Mucosa of stomach (tissue), 1 donor: Measurements from ENCODE around the gene MRPL18.

Experiments used
- H3K27me3 ChIP-seq: one replicate; pipeline ENCODE4 v1.7.0; 2013; ENCODE audit warnings: mild to moderate bottlenecking, low read length; ENCODE audit not compliant: control insufficient read depth, insufficient read depth
- H3K36me3 ChIP-seq: one replicate; pipeline ENCODE4 v1.7.0; 2013; ENCODE audit warnings: low read length; ENCODE audit not compliant: control insufficient read depth, insufficient read depth
- H3K4me1 ChIP-seq: one replicate; pipeline ENCODE4 v1.7.0; 2013; ENCODE audit warnings: mild to moderate bottlenecking, low read length; ENCODE audit not compliant: control insufficient read depth, insufficient read depth
- H3K4me3 ChIP-seq: one replicate; pipeline ENCODE4 v1.7.0; 2013; ENCODE audit warnings: low read length
- H3K9ac ChIP-seq: one replicate; pipeline ENCODE4 v1.7.0; 2013; ENCODE audit warnings: mild to moderate bottlenecking, low read length, moderate library complexity
- H3K9me3 ChIP-seq: one replicate; pipeline ENCODE4 v1.7.0; 2013; ENCODE audit warnings: mild to moderate bottlenecking, low read length, moderate library complexity; ENCODE audit not compliant: control insufficient read depth
- donor health status: Pancreatic carcinoma.

MRPL18 gene

GRCh38 chr6:159759645-159760044 is 30.6 kb upstream of the MRPL18 start:
- Histone ChIP-seq H3K27me3 (no peaks in the 10 kb centered on the region), H3K4me3 (no peak overlapping the region), H3K9me3 (no peaks in the 10 kb centered on the region), H3K36me3 (no peaks in the 10 kb centered on the region), H3K9ac (no peak overlapping the region), H3K4me1 (peaks cover 17% of the 10 kb centered on the region)

DNA sequence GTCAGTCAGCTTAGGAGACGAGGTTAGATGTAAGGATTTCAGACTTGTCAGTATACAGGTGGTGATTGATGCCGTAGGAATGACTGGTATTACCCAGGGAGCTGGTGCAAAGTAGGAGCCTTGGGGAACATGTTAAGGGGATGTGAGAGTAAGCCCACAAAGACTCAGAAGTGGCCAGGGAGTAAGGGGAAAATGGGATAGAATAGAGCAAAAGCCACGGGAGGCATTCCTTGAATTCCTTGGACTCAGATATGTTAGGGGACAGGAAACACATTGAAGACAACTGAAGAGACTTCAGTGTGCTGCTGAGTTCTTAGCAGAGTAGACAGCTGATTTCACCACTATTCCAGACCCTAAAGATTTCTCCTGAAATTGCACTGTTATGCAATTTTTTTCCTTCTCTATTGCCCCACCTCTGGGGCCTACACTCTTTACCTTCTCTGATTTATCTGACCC is 29.6 kb upstream of the MRPL18 start:
- no peak overlapping the region for H3K9ac ChIP-seq
- H3K4me3 ChIP-seq, result peak overlapping the region; percentile 78
- H3K27me3 ChIP-seq, result no peaks in the 10 kb centered on the region
- H3K36me3 ChIP-seq, result no peaks in the 10 kb centered on the region
- H3K4me1 ChIP-seq, result peaks cover 17% of the 10 kb centered on the region
- no peaks in the 10 kb centered on the region for H3K9me3 ChIP-seq

DNA sequence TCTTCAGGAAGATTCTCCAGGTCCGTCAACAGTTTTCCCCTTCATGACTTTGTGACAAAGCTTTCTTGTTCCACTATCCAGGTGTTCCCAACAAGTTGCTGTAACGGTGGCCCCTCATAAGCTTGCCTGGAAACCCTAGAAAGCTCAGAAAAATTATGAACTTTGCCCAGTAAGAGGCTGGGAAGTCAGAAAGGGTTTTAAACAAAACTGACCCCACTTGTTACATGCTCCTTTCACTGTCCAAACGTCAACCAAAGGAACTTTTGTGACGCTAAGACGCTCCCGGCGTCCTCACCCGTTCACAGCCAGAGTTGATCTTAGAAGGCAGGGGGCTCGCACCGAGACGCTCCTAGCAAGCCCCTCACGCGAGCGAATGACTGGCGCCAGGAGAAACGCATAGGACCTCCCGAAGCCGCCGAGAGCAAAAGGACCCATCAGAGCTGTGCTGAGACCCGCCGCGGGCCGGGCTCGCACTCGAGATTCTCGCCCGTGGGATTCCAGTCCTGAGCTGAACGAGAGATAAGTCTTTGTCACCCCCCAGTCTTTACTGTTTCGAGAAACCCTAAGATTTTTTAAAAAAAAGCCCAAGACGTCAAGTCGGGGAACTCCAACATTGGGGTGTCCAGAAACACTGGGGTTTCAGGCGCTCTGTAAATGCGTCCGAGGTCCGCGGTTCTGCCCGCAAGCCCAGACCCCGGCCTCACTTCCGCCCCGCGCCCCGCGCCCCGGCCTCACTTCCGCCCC is 29.0 kb upstream of the MRPL18 start:
- no peaks in the 10 kb centered on the region for H3K36me3 ChIP-seq
- no peaks in the 10 kb centered on the region for H3K9me3 ChIP-seq
- peak overlapping the region; percentile 99 for H3K9ac ChIP-seq
- peak overlapping the region; percentile 78 for H3K4me3 ChIP-seq
- no peaks in the 10 kb centered on the region for H3K27me3 ChIP-seq
- peaks cover 17% of the 10 kb centered on the region for H3K4me1 ChIP-seq

DNA sequence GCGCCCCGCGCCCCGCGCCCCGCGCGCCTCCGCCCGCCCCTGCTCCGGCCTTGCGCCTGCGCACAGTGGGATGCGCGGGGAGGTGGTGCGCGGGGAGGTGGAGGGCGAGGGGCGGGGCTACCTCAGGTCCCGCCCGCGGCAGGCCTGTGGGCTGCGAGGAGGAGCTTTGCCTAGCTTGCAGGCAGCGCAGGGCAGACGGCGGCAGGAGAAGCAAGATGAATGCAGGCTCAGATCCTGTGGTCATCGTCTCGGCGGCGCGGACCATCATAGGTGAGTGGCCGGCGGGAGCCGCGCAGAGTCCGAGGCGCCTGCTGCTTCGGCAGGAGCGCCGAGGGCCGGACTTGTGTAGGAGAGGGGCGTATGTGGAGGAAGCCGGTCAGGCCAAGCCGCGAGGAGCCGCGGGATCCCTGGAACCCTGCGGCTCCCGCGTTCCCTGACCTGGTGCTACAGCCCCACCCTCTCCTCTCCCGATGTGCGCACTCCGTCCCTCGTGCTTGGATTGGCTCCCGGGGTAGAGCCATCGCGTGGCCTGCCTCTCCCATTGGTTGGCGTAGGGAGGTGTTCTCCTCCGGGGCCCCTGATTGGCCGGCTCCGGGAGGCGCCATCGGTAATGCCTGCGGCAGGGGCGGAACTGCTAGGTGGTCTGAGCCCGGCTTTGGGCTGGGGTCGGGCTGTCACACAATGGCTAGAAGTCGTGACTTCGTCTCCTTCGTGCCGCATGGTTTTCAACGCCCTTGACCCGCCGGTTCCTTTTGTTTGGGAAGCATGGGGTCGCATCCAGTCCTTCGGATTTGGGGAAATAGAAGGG is 28.2 kb upstream of the MRPL18 start, which contains the start of gene ACAT2:
TSS of gene ACAT2 (plus strand) at position 173 of the 808 bp plus-strand sequence. CDS start at position 216, 43 bp downstream.
- H3K4me1 ChIP-seq, result peaks cover 17% of the 10 kb centered on the region
- no peaks in the 10 kb centered on the region for H3K36me3 ChIP-seq
- H3K9me3 ChIP-seq, result no peaks in the 10 kb centered on the region
- no peaks in the 10 kb centered on the region for H3K27me3 ChIP-seq
- peak within 1 kb of the TSS; percentile 78 for H3K4me3 ChIP-seq
- H3K9ac ChIP-seq, result peak within 1 kb of the TSS; percentile 99

DNA sequence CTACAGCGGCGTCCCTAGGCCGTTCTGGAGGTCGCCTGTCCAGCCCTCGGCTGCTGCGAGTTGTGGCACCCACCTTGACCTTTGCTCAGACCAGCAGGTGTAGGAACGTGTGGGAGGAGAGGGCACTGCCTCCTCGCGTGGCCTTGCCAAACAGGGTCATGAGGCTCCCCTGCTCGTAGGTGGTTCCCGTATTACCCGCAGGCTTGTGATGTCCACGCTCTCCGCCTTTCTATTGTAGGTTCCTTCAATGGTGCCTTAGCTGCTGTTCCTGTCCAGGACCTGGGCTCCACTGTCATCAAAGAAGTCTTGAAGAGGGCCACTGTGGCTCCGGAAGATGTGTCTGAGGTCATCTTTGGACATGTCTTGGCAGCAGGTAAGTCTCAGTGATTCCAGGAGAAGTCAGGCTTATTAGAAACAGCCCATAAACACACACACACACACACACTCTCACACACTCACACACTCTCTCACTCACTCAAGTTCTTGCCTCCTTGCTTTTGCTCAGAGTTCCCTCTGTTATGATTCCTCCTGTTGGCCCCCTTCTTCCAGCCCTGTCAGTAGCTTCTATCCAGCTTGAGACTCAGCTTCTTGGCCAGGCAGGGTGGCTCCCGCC is 27.5 kb upstream of the MRPL18 start:
- H3K9ac ChIP-seq, result peak overlapping the region; percentile 69
- H3K27me3 ChIP-seq, result no peaks in the 10 kb centered on the region
- no peaks in the 10 kb centered on the region for H3K36me3 ChIP-seq
- no peaks in the 10 kb centered on the region for H3K9me3 ChIP-seq
- H3K4me1 ChIP-seq, result peaks cover 17% of the 10 kb centered on the region
- peak overlapping the region; percentile 66 for H3K4me3 ChIP-seq

DNA sequence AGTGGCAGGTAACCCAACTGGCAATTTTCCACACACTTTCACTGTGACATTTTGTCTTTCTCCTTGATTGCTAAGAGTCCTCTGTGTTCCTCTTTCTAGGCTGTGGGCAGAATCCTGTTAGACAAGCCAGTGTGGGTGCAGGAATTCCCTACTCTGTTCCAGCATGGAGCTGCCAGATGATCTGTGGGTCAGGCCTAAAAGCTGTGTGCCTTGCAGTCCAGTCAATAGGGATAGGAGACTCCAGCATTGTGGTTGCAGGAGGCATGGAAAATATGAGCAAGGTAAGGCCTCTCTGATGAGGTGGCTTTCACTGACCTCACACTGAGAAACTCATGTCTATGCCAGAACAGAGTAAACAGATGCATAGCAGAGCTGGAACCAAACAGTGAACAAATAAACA is 23.4 kb upstream of the MRPL18 start:
- Histone ChIP-seq H3K9ac (no peak overlapping the region), H3K9me3 (no peaks in the 10 kb centered on the region), H3K4me3 (no peak overlapping the region), H3K36me3 (no peaks in the 10 kb centered on the region), H3K4me1 (peaks cover 7% of the 10 kb centered on the region), H3K27me3 (no peaks in the 10 kb centered on the region)

GRCh38 chr6:159769470-159769869 is 20.8 kb upstream of the MRPL18 start:
- no peak overlapping the region for H3K4me3 ChIP-seq
- H3K4me1 ChIP-seq, result no peaks in the 10 kb centered on the region
- H3K9ac ChIP-seq, result no peak overlapping the region
- H3K27me3 ChIP-seq, result no peaks in the 10 kb centered on the region
- no peaks in the 10 kb centered on the region for H3K9me3 ChIP-seq
- H3K36me3 ChIP-seq, result no peaks in the 10 kb centered on the region

DNA sequence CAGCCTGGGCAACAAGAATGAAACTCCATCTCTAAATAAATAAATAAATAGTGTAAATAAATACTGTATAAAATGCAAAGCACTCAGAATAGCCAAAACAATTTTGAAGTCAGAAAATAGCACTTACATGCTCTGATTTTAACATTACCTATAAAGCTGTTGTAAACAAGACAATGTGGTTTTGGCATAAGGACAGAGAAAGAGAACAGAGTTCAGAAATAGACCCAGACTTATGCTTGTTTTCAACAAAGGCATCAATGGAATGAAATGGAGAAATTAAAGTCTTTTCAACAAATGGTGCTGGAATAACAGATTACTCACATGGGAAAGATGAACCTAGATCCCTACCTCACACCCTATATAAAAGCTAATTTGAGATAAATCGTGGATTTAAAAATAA is 18.1 kb upstream of the MRPL18 start:
- H3K4me1 ChIP-seq, result no peaks in the 10 kb centered on the region
- H3K9me3 ChIP-seq, result no peaks in the 10 kb centered on the region
- no peak overlapping the region for H3K4me3 ChIP-seq
- no peak overlapping the region for H3K9ac ChIP-seq
- H3K36me3 ChIP-seq, result peaks cover 3% of the 10 kb centered on the region
- no peaks in the 10 kb centered on the region for H3K27me3 ChIP-seq

- H3K4me3 ChIP-seq, result no peak overlapping the region
- peaks cover 14% of the 10 kb centered on the region for H3K36me3 ChIP-seq
- no peaks in the 10 kb centered on the region for H3K4me1 ChIP-seq
- no peaks in the 10 kb centered on the region for H3K9me3 ChIP-seq
- no peaks in the 10 kb centered on the region for H3K27me3 ChIP-seq
- no peak overlapping the region for H3K9ac ChIP-seq
Measured at GRCh38 chr6:159777240-159777904, 12.9 kb upstream of the MRPL18 start.

GRCh38 chr6:159778131-159778530 is 12.1 kb upstream of the MRPL18 start:
- no peaks in the 10 kb centered on the region for H3K4me1 ChIP-seq

DNA sequence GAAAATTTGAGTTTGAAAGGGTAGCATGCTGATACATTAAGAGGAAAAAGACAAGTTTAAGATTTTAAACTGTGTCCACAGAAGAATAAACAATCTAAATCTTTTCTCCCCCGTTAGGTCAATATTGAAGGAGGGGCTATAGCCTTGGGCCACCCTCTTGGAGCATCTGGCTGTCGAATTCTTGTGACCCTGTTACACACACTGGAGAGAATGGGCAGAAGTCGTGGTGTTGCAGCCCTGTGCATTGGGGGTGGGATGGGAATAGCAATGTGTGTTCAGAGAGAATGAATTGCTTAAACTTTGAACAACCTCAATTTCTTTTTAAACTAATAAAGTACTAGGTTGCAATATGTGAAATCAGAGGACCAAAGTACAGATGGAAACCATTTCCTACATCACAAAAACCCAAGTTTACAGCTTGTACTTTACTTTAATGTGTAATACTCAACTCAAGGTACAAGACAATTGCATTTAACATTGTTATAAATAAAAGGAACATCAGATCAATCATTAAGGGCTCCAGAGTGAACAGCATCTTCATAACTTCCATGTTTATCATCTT is 11.6 kb upstream of the MRPL18 start:
- Histone ChIP-seq H3K4me3 (no peak overlapping the region), H3K9ac (no peak overlapping the region), H3K4me1 (no peaks in the 10 kb centered on the region), H3K27me3 (no peaks in the 10 kb centered on the region), H3K9me3 (no peaks in the 10 kb centered on the region), H3K36me3 (peaks cover 23% of the 10 kb centered on the region)

More at GRCh38 chr6:159778131-159778530, 12.1 kb upstream of the MRPL18 start:
- Histone ChIP-seq H3K27me3 (no peaks in the 10 kb centered on the region), H3K4me3 (no peak overlapping the region), H3K9me3 (no peaks in the 10 kb centered on the region), H3K36me3 (peaks cover 20% of the 10 kb centered on the region), H3K9ac (no peak overlapping the region)
